GM12878 (cell line): Measurements from ENCODE around the gene SPATA46. TPM values are rescaled to one million over a fixed set of nuclear protein-coding genes. Genes with fewer than 3 reads are reported as not detected.

Experiments used
- FOS ChIP-seq: IDR thresholded peaks from 3 replicates; pipeline ENCODE4 v1.6.1; 2011; ENCODE audit warnings: borderline replicate concordance; ENCODE audit not compliant: insufficient read length; ENCODE audit errors: extremely low read depth
- IRF5 ChIP-seq: fragments of 450-650 bp; IDR thresholded peaks from 2 replicates; pipeline ENCODE4 v1.6.1; 2017; ENCODE audit warnings: borderline replicate concordance
- MTA2 ChIP-seq: fragments of 450-650 bp; IDR thresholded peaks from 2 replicates; pipeline ENCODE4 v1.6.1; 2016; ENCODE audit warnings: low read depth, mild to moderate bottlenecking, moderate library complexity
- NR2C2 ChIP-seq: IDR thresholded peaks from 2 replicates; pipeline ENCODE4 v1.6.1; 2011; ENCODE audit warnings: borderline replicate concordance, low read depth; ENCODE audit not compliant: control insufficient read depth, insufficient read length
- NRF1 ChIP-seq: conservative IDR thresholded peaks from 2 replicates; pipeline ENCODE4 v1.6.1; 2011; ENCODE audit warnings: mild to moderate bottlenecking, low read depth, low read length, improper control_type of control experiment
- TARDBP ChIP-seq: IDR thresholded peaks from 2 replicates; pipeline ENCODE4 v1.6.1; 2016; ENCODE audit warnings: borderline replicate concordance
- TCF3 ChIP-seq: IDR thresholded peaks from 2 replicates; pipeline ENCODE4 v1.6.1; 2012; ENCODE audit warnings: low read depth, mild to moderate bottlenecking, low read length, borderline replicate concordance; ENCODE audit not compliant: insufficient read depth
- USF1 ChIP-seq: IDR thresholded peaks from 2 replicates; pipeline ENCODE4 v1.6.1; 2011; ENCODE audit warnings: borderline replicate concordance, low read depth, mild to moderate bottlenecking, moderate library complexity, mixed read lengths, low read length; ENCODE audit not compliant: insufficient read depth; ENCODE audit errors: extremely low read length
- polyA plus RNA-seq, 11 experiments: library from polyadenylated mRNA; depleted of rRNA in 4 of 11; unstranded in 6 of 11; stranded (reverse) in 5 of 11; fragments of >200 nt; fragmentation: Nextera tagmentation in 4 of 11; fragmentation: Illumina TruSeq in 1 of 11; extraction: Ambion mirVana in 4 of 11; extraction: Trizol in 1 of 11; gene quantifications; 1 replicate in 1 of 11; 2 replicates in 10 of 11; pipeline versions ENCODE4 v1.2.1 to v1.2.3, GENCODE V29; 2011 to 2016; ENCODE audit warnings: inconsistent platforms in 2 of 11, missing spikeins in 2 of 11, low read depth in 1 of 11
- total RNA-seq, 4 experiments: library from RNA; depleted of rRNA in 3 of 4; stranded (reverse); fragments of >200 nt in 3 of 4; fragmentation: Illumina TruSeq in 1 of 4; extraction: Trizol in 1 of 4; gene quantifications; 2 replicates each; pipeline versions ENCODE4 v1.2.1 to v1.2.3, GENCODE V29; 2013 to 2021
- TF ChIP-seq, protein P1 (sequence below): fragments of 450-650 bp; IDR thresholded peaks from 2 replicates; pipeline ENCODE4 v1.6.1; 2016; ENCODE audit warnings: mild to moderate bottlenecking, moderate library complexity, borderline replicate concordance
- TF ChIP-seq, protein P2 (sequence below): fragments of 450-650 bp; formaldehyde crosslinking; IDR thresholded peaks from 2 replicates; pipeline ENCODE4 v1.5.0; 2022; ENCODE audit warnings: mild to moderate bottlenecking, missing genetic modification characterization
- TF ChIP-seq, protein P3 (sequence below): IDR thresholded peaks from 2 replicates; pipeline ENCODE4 v1.6.1; 2012; ENCODE audit warnings: low read depth, low read length, improper control_type of control experiment
- TF ChIP-seq, protein P4 (sequence below): IDR thresholded peaks from 2 replicates; pipeline ENCODE4 v1.6.1; 2012; ENCODE audit warnings: mild to moderate bottlenecking, low read depth, low read length

Gene SPATA46
- total and polyA plus RNA-seq, 10 of the 15 experiments (the other 5 are each of a cell fraction or from before 2014, with no cell fraction given), result not detected

- TF ChIP-seq, protein P1, sequence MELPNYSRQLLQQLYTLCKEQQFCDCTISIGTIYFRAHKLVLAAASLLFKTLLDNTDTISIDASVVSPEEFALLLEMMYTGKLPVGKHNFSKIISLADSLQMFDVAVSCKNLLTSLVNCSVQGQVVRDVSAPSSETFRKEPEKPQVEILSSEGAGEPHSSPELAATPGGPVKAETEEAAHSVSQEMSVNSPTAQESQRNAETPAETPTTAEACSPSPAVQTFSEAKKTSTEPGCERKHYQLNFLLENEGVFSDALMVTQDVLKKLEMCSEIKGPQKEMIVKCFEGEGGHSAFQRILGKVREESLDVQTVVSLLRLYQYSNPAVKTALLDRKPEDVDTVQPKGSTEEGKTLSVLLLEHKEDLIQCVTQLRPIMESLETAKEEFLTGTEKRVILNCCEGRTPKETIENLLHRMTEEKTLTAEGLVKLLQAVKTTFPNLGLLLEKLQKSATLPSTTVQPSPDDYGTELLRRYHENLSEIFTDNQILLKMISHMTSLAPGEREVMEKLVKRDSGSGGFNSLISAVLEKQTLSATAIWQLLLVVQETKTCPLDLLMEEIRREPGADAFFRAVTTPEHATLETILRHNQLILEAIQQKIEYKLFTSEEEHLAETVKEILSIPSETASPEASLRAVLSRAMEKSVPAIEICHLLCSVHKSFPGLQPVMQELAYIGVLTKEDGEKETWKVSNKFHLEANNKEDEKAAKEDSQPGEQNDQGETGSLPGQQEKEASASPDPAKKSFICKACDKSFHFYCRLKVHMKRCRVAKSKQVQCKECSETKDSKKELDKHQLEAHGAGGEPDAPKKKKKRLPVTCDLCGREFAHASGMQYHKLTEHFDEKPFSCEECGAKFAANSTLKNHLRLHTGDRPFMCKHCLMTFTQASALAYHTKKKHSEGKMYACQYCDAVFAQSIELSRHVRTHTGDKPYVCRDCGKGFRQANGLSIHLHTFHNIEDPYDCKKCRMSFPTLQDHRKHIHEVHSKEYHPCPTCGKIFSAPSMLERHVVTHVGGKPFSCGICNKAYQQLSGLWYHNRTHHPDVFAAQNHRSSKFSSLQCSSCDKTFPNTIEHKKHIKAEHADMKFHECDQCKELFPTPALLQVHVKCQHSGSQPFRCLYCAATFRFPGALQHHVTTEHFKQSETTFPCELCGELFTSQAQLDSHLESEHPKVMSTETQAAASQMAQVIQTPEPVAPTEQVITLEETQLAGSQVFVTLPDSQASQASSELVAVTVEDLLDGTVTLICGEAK, result no peak
- no peak for TF ChIP-seq NR2C2
- no peak for TF ChIP-seq TARDBP
- TF ChIP-seq FOS, result no peak
- no peak for TF ChIP-seq USF1
- TF ChIP-seq, protein P2, sequence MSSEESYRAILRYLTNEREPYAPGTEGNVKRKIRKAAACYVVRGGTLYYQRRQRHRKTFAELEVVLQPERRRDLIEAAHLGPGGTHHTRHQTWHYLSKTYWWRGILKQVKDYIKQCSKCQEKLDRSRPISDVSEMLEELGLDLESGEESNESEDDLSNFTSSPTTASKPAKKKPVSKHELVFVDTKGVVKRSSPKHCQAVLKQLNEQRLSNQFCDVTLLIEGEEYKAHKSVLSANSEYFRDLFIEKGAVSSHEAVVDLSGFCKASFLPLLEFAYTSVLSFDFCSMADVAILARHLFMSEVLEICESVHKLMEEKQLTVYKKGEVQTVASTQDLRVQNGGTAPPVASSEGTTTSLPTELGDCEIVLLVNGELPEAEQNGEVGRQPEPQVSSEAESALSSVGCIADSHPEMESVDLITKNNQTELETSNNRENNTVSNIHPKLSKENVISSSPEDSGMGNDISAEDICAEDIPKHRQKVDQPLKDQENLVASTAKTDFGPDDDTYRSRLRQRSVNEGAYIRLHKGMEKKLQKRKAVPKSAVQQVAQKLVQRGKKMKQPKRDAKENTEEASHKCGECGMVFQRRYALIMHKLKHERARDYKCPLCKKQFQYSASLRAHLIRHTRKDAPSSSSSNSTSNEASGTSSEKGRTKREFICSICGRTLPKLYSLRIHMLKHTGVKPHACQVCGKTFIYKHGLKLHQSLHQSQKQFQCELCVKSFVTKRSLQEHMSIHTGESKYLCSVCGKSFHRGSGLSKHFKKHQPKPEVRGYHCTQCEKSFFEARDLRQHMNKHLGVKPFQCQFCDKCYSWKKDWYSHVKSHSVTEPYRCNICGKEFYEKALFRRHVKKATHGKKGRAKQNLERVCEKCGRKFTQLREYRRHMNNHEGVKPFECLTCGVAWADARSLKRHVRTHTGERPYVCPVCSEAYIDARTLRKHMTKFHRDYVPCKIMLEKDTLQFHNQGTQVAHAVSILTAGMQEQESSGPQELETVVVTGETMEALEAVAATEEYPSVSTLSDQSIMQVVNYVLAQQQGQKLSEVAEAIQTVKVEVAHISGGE (CRISPR knock-in tag), result no peak
- TF ChIP-seq IRF5, result no peak
- TF ChIP-seq, protein P3, sequence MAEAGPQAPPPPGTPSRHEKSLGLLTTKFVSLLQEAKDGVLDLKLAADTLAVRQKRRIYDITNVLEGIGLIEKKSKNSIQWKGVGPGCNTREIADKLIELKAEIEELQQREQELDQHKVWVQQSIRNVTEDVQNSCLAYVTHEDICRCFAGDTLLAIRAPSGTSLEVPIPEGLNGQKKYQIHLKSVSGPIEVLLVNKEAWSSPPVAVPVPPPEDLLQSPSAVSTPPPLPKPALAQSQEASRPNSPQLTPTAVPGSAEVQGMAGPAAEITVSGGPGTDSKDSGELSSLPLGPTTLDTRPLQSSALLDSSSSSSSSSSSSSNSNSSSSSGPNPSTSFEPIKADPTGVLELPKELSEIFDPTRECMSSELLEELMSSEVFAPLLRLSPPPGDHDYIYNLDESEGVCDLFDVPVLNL, result no peak
- TF ChIP-seq TCF3, result no peak
- TF ChIP-seq NRF1, result no peak
- TF ChIP-seq MTA2, result peak; percentile 18; the same call in 1 of the 2 replicates
- TF ChIP-seq, protein P4, sequence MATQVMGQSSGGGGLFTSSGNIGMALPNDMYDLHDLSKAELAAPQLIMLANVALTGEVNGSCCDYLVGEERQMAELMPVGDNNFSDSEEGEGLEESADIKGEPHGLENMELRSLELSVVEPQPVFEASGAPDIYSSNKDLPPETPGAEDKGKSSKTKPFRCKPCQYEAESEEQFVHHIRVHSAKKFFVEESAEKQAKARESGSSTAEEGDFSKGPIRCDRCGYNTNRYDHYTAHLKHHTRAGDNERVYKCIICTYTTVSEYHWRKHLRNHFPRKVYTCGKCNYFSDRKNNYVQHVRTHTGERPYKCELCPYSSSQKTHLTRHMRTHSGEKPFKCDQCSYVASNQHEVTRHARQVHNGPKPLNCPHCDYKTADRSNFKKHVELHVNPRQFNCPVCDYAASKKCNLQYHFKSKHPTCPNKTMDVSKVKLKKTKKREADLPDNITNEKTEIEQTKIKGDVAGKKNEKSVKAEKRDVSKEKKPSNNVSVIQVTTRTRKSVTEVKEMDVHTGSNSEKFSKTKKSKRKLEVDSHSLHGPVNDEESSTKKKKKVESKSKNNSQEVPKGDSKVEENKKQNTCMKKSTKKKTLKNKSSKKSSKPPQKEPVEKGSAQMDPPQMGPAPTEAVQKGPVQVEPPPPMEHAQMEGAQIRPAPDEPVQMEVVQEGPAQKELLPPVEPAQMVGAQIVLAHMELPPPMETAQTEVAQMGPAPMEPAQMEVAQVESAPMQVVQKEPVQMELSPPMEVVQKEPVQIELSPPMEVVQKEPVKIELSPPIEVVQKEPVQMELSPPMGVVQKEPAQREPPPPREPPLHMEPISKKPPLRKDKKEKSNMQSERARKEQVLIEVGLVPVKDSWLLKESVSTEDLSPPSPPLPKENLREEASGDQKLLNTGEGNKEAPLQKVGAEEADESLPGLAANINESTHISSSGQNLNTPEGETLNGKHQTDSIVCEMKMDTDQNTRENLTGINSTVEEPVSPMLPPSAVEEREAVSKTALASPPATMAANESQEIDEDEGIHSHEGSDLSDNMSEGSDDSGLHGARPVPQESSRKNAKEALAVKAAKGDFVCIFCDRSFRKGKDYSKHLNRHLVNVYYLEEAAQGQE, result no peak
Measured at GRCh38 chr1:162391790-162392563, 15.3 kb upstream of the SPATA46 start (continued).
